HCEC 1CT (cell line): ENCODE measurements around the gene CERS6.

Experiments used
- DNase-seq: peaks from one replicate; pipeline ENCODE4 v3.0.0-alpha.2; 2017

The CERS6 gene

DNA sequence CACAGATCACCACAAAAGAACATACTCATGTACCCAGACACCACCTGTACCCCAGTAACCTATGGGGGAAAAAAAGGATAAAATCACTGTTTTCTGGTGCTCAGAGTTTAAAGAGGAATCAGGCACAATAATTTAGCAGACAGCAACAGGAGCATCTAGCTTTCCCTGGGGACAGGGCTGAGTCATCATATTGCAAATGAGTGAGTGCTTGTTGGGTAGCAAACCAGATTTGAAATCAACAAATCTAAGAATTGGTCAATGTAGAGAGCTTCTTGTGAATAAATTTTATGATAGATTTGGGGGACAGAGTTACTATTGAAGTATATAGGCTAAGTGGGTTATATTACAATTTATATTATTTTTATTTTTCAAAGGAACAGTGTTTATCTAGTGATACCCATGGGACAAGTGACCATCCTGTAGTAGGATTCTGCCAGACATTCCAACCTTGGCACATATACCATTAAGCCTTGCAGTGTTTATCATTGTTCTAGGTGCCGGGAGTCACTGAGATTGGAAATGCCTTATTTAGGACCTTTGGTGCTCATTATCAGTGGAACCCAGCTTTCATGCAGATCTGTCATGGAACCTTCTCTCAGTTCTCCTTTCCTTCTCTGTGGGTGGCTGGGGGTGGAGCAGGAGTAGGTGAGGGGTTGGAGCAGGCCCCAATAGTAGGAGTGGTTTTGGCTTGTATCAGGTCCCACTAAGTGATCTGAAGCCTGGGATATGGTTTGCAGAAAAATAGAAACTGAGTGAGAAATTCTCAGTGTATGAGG lies 117.2 kb downstream of the CERS6 start:
- DNase-seq = no peak

DNA sequence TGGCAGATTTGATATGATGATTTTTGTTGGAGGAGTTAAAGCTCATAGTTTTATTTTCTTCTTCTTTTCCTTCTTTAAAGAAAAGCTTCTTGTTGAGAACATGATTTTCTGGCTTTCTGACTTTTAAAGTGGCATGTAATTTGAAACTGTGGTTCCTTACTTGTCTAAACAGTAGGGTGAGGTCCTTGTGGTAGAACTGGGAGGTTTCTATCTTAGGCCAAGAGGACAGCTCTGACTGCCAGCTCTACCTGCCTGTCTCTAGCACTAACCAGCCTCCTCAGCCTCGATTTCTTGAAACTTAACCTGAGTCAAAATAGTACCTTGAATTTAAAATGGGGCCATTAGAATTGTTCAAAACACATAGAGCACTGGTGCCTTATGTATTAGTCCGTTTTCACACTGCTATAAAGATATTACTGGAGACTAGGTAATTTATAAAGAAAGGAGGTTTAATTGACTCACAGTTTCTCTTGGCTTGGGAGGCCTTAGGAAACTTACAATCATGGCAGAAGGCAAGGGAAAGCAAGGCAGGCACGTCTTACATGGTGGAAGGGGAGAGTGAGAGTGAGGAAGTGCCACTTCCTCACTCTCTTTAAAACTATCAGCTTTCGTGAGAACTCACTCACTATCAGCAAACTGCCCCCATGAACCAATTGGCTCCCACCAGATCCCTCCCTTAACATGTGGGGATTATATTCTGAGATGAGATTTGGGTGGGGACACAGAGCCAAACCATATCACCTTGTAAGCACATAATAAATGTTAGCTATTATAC lies 119.0 kb downstream of the CERS6 start:
- DNase-seq = no peak

DNA sequence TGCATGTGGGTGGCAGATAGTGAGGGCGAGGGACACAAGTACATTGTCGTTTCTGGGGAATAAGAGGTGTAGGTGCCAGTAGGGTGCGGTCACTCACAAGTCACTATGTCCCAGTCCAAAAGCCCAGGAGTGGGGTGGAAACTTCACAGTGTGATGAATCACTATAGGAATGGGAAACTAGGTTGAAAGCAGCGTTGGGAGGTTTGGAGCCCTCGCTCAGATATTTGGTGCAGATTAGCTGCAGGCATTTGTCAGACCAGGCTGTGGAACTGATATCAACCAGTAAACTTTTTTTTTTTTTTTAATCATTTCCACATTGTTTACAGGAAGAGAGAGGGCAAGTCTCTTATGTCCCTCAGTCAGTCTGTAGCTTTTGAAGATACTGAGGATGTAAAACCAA lies 121.8 kb downstream of the CERS6 start:
- DNase-seq = no peak

GRCh38 chr2:168583064-168583709 lies 127.1 kb downstream of the CERS6 start:
- peak; percentile 28 for DNase-seq

DNA sequence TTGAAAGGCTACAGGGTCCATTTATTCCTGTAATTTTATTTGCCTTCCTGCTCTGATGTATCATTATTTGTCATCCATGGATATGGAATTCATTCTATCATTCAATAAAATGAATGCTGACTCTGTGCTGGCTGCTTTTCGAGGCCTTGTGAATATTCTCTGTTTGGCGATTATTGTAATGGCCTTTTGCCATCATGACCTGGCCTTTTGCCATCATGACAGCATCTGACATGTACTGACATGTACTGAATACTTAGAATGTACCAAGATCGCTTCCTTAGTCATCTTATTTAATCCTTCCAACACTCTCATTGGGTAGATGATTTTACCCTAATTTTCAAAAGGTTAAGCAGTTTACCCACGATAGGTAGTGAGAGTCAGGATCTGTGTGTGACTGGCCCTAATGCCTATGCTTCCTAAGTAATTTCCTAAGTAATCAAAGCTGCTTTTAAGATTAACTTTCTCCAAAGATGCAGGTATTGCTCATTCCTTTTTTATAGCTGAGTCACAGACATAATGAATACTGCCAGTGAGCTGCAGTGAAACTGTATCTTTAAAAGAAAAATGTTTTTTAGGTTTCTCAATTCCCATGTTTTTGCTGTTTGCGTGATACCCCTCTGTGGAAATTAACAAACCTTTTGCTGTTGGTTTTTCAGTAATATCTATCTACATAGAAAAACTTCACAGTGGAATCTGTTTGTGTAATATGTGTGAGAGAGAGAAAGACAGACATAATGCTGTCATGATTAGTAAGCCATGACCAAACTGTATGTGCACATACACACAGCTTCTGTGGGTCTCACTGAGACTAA lies 127.8 kb downstream of the CERS6 start:
- peak; percentile 81 for DNase-seq

GRCh38 chr2:168584911-168585310 lies 128.8 kb downstream of the CERS6 start:
- no peak for DNase-seq

GRCh38 chr2:168585700-168586099 lies 129.6 kb downstream of the CERS6 start:
- DNase-seq = no peak

GRCh38 chr2:168587307-168587706 lies 131.2 kb downstream of the CERS6 start:
- DNase-seq = no peak

- DNase-seq = no peak
Observed at GRCh38 chr2:168589236-168590211, 133.5 kb downstream of the CERS6 start.

- DNase-seq = no peak
Observed at GRCh38 chr2:168592181-168592831, 136.2 kb downstream of the CERS6 start.

- DNase-seq = no peak
Observed at GRCh38 chr2:168593713-168594112, 137.6 kb downstream of the CERS6 start.

- DNase-seq = no peak
Observed at GRCh38 chr2:168594778-168595177, 138.7 kb downstream of the CERS6 start.

GRCh38 chr2:168596881-168597655 lies 141.0 kb downstream of the CERS6 start:
- DNase-seq = no peak

- no peak for DNase-seq
Observed at GRCh38 chr2:168599738-168600137, 143.7 kb downstream of the CERS6 start.

DNA sequence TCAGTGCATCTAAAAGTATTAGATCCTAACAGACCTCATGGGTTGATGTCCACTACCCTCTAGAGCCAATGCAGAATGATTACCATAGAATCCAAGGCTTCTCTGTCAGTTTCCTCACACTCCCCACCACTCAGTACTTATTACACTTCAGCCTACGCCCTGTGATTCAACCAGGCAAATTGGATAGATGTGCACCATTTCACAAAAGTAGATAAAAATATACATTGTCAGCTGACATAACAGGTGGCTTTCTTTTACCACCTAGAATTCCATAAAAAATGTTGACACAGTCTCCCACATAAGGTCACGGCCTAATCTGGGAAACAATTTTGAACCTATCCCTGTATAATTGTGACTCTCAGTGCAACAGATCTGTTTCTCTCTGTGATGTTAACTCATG lies 144.9 kb downstream of the CERS6 start:
- DNase-seq = no peak

GRCh38 chr2:168601741-168602140 lies 145.7 kb downstream of the CERS6 start:
- DNase-seq = no peak

DNA sequence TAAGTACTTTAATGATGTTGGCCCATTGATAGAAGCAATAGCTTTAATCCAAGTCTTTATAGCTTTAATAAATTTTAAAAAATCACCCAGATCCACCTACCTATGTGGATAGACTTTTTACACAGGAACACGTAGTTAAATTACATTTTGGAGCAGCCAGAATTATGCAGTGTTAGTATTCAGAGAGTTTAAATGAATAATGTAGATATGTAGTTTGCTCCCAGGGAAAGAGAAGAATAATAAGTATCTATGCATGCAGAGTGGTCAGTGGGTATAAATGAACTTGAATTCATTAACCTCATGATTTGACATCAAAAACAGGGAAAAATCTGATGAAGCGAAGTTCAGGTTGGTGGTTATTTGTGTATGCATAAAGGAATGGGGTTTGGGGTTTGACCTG lies 146.3 kb downstream of the CERS6 start:
- DNase-seq = no peak

- no peak for DNase-seq
Observed at GRCh38 chr2:168602846-168603401, 146.9 kb downstream of the CERS6 start.

- DNase-seq = no peak
Observed at GRCh38 chr2:168603439-168603961, 147.4 kb downstream of the CERS6 start.

- no peak for DNase-seq
Observed at GRCh38 chr2:168604252-168604651, 148.2 kb downstream of the CERS6 start.
